HepG2 (cell line): ENCODE measurements around the gene HEXD. TPM values are rescaled to one million over a fixed set of nuclear protein-coding genes. Genes with fewer than 3 reads are reported as not detected.

Source experiments
- BHLHE40 ChIP-seq: IDR thresholded peaks from 2 replicates; pipeline ENCODE4 v1.6.1; 2011; ENCODE audit warnings: low read length, improper control_type of control experiment
- E2F5 ChIP-seq: sonication (generic); formaldehyde crosslinking; conservative IDR thresholded peaks from 2 replicates; pipeline ENCODE4 v1.4.0; 2020; ENCODE audit warnings: missing genetic modification reagents
- HHEX ChIP-seq: IDR thresholded peaks from 2 replicates; pipeline ENCODE4 v1.6.1; 2016; ENCODE audit warnings: control low read depth
- HNRNPL ChIP-seq: fragments of 200-400 bp; formaldehyde crosslinking; IDR thresholded peaks from 2 replicates; pipeline ENCODE4 v1.6.1; 2017; ENCODE audit warnings: mild to moderate bottlenecking, low read depth, low read length
- ISL2 ChIP-seq: sonication (generic); formaldehyde crosslinking; IDR thresholded peaks from 2 replicates; pipeline ENCODE4 v1.5.0; 2020; ENCODE audit warnings: missing genetic modification reagents
- KDM6A ChIP-seq: IDR thresholded peaks from 2 replicates; pipeline ENCODE4 v1.6.1; 2016; ENCODE audit warnings: low read depth
- MBNL3 ChIP-seq: fragments of 250-450 bp; sonication (Bioruptor Pico); conservative IDR thresholded peaks from 2 replicates; pipeline ENCODE4 v1.8.0; 2022; ENCODE audit warnings: mild to moderate bottlenecking, inconsistent platforms
- PHB2 ChIP-seq: fragments of 450-650 bp; IDR thresholded peaks from 2 replicates; pipeline ENCODE4 v1.6.1; 2018; ENCODE audit not compliant: partially characterized antibody
- PHF21A ChIP-seq: sonication (generic); formaldehyde crosslinking; IDR thresholded peaks from 2 replicates; pipeline ENCODE4 v1.5.0; 2020; ENCODE audit warnings: mild to moderate bottlenecking, missing genetic modification reagents
- REL ChIP-seq: sonication (generic); formaldehyde crosslinking; conservative IDR thresholded peaks from 2 replicates; pipeline ENCODE4 v1.8.0; 2022; ENCODE audit warnings: mild to moderate bottlenecking, missing genetic modification reagents, moderate library complexity
- SRF ChIP-seq: IDR thresholded peaks from 2 replicates; pipeline ENCODE4 v1.6.1; 2011; ENCODE audit warnings: mild to moderate bottlenecking, low read depth, low read length, moderate library complexity
- THYN1 ChIP-seq: sonication (generic); formaldehyde crosslinking; IDR thresholded peaks from 2 replicates; pipeline ENCODE4 v1.8.1; 2023; ENCODE audit warnings: low read depth, mild to moderate bottlenecking, moderate library complexity, missing genetic modification reagents, borderline replicate concordance
- ZBTB14 ChIP-seq: sonication (generic); formaldehyde crosslinking; IDR thresholded peaks from 2 replicates; pipeline ENCODE4 v1.4.0; 2020; ENCODE audit warnings: missing genetic modification reagents
- ZBTB21 ChIP-seq: sonication (generic); formaldehyde crosslinking; IDR thresholded peaks from 2 replicates; pipeline ENCODE4 v1.4.0; 2020; ENCODE audit warnings: missing genetic modification reagents
- ZFAT ChIP-seq: sonication (generic); formaldehyde crosslinking; conservative IDR thresholded peaks from 2 replicates; pipeline ENCODE4 v1.8.1; 2023; ENCODE audit warnings: missing genetic modification reagents, inconsistent platforms
- ZNF101 ChIP-seq: sonication (generic); formaldehyde crosslinking; IDR thresholded peaks from 2 replicates; pipeline ENCODE4 v1.4.0; 2020; ENCODE audit warnings: mild to moderate bottlenecking, low read depth, missing genetic modification reagents, borderline replicate concordance
- ZNF160 ChIP-seq: sonication (generic); formaldehyde crosslinking; IDR thresholded peaks from 2 replicates; pipeline ENCODE4 v1.8.0; 2022; ENCODE audit warnings: mild to moderate bottlenecking, inconsistent platforms, missing genetic modification reagents
- ZNF205 ChIP-seq: IDR thresholded peaks from 2 replicates; pipeline ENCODE4 v1.6.1; 2018; ENCODE audit warnings: missing biosample characterization, missing genetic modification reagents
- ZNF251 ChIP-seq: sonication (generic); formaldehyde crosslinking; IDR thresholded peaks from 2 replicates; pipeline ENCODE4 v1.9.0; 2021; ENCODE audit warnings: mild to moderate bottlenecking, missing genetic modification reagents
- ZNF350 ChIP-seq: sonication (generic); formaldehyde crosslinking; IDR thresholded peaks from 2 replicates; pipeline ENCODE4 v1.4.0; 2020; ENCODE audit warnings: mild to moderate bottlenecking, low read depth, missing genetic modification reagents, borderline replicate concordance
- ZNF382 ChIP-seq: sonication (generic); formaldehyde crosslinking; IDR thresholded peaks from 2 replicates; pipeline ENCODE4 v1.5.0; 2020; ENCODE audit warnings: missing genetic modification reagents, mild to moderate bottlenecking, borderline replicate concordance
- polyA plus RNA-seq, 8 experiments: library from polyadenylated mRNA; depleted of rRNA in 3 of 8; stranded (reverse) in 7 of 8; unstranded in 1 of 8; fragments of >200 nt; fragmentation: Illumina TruSeq in 4 of 8; extraction: Trizol in 4 of 8; gene quantifications; 2 replicates each; pipeline versions ENCODE4 v1.2.1 to v1.2.3, GENCODE V29; 2011 to 2016; ENCODE audit warnings: low read depth in 4 of 8, missing spikeins in 1 of 8, mixed read lengths in 1 of 8; ENCODE audit not compliant: insufficient read depth in 1 of 8
- total RNA-seq, 5 experiments: library from RNA; depleted of rRNA; stranded (reverse); fragments of >200 nt; fragmentation: Illumina TruSeq; extraction: Trizol; gene quantifications; 2 replicates each; pipeline ENCODE4 v1.2.3, GENCODE V29; 2016; ENCODE audit warnings: low read depth in 1 of 5
- TF ChIP-seq, protein P1 (sequence below): sonication (generic); formaldehyde crosslinking; IDR thresholded peaks from 2 replicates; pipeline ENCODE4 v1.4.0; 2020; ENCODE audit warnings: missing genetic modification reagents, borderline replicate concordance
- TF ChIP-seq, protein P2 (sequence below): IDR thresholded peaks from 2 replicates; pipeline ENCODE4 v1.6.1; 2018; ENCODE audit warnings: missing genetic modification reagents

Gene HEXD
- total and polyA plus RNA-seq, 2 of the 13 experiments (the other 11 are each of a cell fraction or from before 2014, with no cell fraction given), result 22.3 to 41.8 TPM

DNA sequence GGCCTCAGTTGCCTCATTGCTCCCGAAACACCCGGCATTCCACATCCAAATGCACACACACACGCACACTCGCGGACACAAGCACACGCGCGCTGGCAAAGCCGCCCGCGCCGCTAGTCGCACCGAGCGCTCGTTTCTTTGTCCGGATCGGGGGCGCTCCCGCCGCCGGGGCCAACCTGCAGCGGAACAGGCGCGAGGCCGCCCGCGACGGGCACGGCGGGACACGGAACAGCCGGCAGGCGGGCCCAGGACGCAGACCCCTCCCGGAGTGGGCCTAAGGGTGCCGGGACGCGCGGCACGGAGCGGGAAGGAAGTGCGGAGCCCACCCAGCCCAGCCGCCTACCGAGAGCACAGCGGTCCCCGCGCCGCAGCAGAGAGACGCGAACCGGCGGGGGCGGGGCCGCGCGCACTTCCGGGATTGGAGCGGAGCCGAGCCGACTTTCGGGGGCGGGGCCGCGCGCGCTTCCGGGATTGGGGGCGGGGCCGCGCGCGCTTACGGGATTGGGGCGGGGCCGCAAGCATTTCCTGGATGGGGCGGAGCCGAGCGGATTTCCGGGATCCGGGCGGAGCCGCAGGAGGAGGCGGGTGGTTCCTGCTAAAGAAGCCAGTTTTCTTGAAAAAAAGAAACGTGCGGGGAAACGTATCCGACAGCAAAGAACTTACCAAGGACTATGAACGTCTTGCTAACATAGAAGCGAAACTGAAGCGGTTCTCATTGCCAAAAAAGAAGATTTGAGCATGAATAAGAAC, 32.4 kb downstream of the HEXD start, which contains the start of gene CYBC1 (continued):
- peak; percentile 81 for TF ChIP-seq ZBTB14 (CRISPR knock-in tag)
- peak; percentile 61; the same call in 1 of the 2 replicates for TF ChIP-seq PHF21A (CRISPR knock-in tag)
- TF ChIP-seq, protein P1, sequence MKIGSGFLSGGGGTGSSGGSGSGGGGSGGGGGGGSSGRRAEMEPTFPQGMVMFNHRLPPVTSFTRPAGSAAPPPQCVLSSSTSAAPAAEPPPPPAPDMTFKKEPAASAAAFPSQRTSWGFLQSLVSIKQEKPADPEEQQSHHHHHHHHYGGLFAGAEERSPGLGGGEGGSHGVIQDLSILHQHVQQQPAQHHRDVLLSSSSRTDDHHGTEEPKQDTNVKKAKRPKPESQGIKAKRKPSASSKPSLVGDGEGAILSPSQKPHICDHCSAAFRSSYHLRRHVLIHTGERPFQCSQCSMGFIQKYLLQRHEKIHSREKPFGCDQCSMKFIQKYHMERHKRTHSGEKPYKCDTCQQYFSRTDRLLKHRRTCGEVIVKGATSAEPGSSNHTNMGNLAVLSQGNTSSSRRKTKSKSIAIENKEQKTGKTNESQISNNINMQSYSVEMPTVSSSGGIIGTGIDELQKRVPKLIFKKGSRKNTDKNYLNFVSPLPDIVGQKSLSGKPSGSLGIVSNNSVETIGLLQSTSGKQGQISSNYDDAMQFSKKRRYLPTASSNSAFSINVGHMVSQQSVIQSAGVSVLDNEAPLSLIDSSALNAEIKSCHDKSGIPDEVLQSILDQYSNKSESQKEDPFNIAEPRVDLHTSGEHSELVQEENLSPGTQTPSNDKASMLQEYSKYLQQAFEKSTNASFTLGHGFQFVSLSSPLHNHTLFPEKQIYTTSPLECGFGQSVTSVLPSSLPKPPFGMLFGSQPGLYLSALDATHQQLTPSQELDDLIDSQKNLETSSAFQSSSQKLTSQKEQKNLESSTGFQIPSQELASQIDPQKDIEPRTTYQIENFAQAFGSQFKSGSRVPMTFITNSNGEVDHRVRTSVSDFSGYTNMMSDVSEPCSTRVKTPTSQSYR (CRISPR knock-in tag), result peak; percentile 77; the same call in 1 of the 2 replicates
- TF ChIP-seq SRF, result no peak
- TF ChIP-seq ZFAT (CRISPR knock-in tag), result no peak
- no peak for TF ChIP-seq THYN1 (CRISPR knock-in tag)
- peak; percentile 28; the same call in 1 of the 2 replicates for TF ChIP-seq ISL2
- TF ChIP-seq ZNF160 (CRISPR knock-in tag), result peak; percentile 83; the same call in 1 of the 2 replicates
- TF ChIP-seq E2F5, result peak; percentile 33; the same call in 1 of the 2 replicates
- TF ChIP-seq, protein P2, sequence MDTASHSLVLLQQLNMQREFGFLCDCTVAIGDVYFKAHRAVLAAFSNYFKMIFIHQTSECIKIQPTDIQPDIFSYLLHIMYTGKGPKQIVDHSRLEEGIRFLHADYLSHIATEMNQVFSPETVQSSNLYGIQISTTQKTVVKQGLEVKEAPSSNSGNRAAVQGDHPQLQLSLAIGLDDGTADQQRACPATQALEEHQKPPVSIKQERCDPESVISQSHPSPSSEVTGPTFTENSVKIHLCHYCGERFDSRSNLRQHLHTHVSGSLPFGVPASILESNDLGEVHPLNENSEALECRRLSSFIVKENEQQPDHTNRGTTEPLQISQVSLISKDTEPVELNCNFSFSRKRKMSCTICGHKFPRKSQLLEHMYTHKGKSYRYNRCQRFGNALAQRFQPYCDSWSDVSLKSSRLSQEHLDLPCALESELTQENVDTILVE (CRISPR knock-in tag), result peak; percentile 95; the same call in 1 of the 2 replicates
- no peak for TF ChIP-seq KDM6A (CRISPR knock-in tag)
- TF ChIP-seq ZNF350, result no peak
- TF ChIP-seq ZNF205 (CRISPR knock-in tag), result 0 out of 2 replicates have a peak, but pooled peaks have one; percentile 43
- peak; percentile 8; the same call in 1 of the 2 replicates for TF ChIP-seq ZBTB21 (CRISPR knock-in tag)
- no peak for TF ChIP-seq HHEX (CRISPR knock-in tag)
- no peak for TF ChIP-seq BHLHE40
- no peak for TF ChIP-seq ZNF382 (CRISPR knock-in tag)
- TF ChIP-seq ZNF101, result no peak
- no peak for TF ChIP-seq ZNF251 (CRISPR knock-in tag)
- no peak for TF ChIP-seq HNRNPL
- TF ChIP-seq MBNL3 (CRISPR knock-in tag), result no peak
- no peak for TF ChIP-seq PHB2
- TF ChIP-seq REL, result no peak
